HG02852 (cell line): ENCODE results near the gene PTPN7.
"Not testable (repeated sequence)": the region's sequence is repeated elsewhere in the genome, so short reads cannot be mapped to it uniquely, and the experiment has no call there.

Experiments used
- ATAC-seq: cut with Tn5 transposase; IDR thresholded peaks from one replicate; pipeline ENCODE4 v1.9.1; 2021; ENCODE audit warnings: mild to moderate bottlenecking, moderate library complexity; ENCODE audit not compliant: unreplicated experiment

PTPN7 gene

GRCh38 chr1:202133001-202133400, 27.4 kb downstream of the PTPN7 start:
- ATAC-seq = no peak

- ATAC-seq = no peak
Observed at GRCh38 chr1:202131956-202132821, 28.2 kb downstream of the PTPN7 start.

GRCh38 chr1:202130816-202131522, 29.4 kb downstream of the PTPN7 start:
- ATAC-seq = no peak

GRCh38 chr1:202130297-202130721, 30.1 kb downstream of the PTPN7 start:
- no peak for ATAC-seq

GRCh38 chr1:202129453-202130296, 30.7 kb downstream of the PTPN7 start:
- ATAC-seq = no peak

- no peak for ATAC-seq
Observed at GRCh38 chr1:202127836-202128622, 32.4 kb downstream of the PTPN7 start.

- ATAC-seq = no peak
Observed at GRCh38 chr1:202127061-202127460, 33.3 kb downstream of the PTPN7 start.

GRCh38 chr1:202126426-202126825, 34.0 kb downstream of the PTPN7 start:
- no peak for ATAC-seq

GRCh38 chr1:202125611-202126010, 34.8 kb downstream of the PTPN7 start:
- ATAC-seq = no peak

GRCh38 chr1:202124142-202124541, 36.3 kb downstream of the PTPN7 start:
- ATAC-seq = no peak

GRCh38 chr1:202123336-202123813, 37.0 kb downstream of the PTPN7 start:
- ATAC-seq = no peak

GRCh38 chr1:202122639-202123335, 37.6 kb downstream of the PTPN7 start, which contains the start of gene GPR37L1:
GPR37L1 (plus strand) TSS chr1:202122917; CDS start chr1:202122964, 47 bp downstream.
- ATAC-seq = no peak

GRCh38 chr1:202121006-202121405, 39.4 kb downstream of the PTPN7 start:
- no peak for ATAC-seq

GRCh38 chr1:202117898-202118371, 42.5 kb downstream of the PTPN7 start:
- ATAC-seq = no peak

- no peak for ATAC-seq
Observed at GRCh38 chr1:202116287-202116686, 44.1 kb downstream of the PTPN7 start.

GRCh38 chr1:202113690-202114300, 46.6 kb downstream of the PTPN7 start:
- no peak for ATAC-seq

- ATAC-seq = no peak
Observed at GRCh38 chr1:202112859-202113689, 47.3 kb downstream of the PTPN7 start.

GRCh38 chr1:202111589-202111988, 48.8 kb downstream of the PTPN7 start:
- ATAC-seq = not testable (repeated sequence)
